OCI-LY7 (cell line): ENCODE measurements around the gene CMTM8. TPM values are rescaled to one million over a fixed set of nuclear protein-coding genes. Genes with fewer than 3 reads are reported as not detected.

ENCODE experiments used
- BruUV-seq: library from RNA; stranded (reverse); fragments of 400-500 nt; replicated peaks from 2 replicates; lab custom pipeline; 2021; lab: Mats Ljungman, UMichigan
- CTCF ChIA-PET: fragments of 300-600 bp; sonication (Branson Sonifier 250); formaldehyde crosslinking; loops from one replicate; lab custom pipeline; 2022; ENCODE audit warnings: antibody characterized with exemption; ENCODE audit not compliant: unreplicated experiment; lab: Charles Lee
- POLR2A ChIA-PET: fragments of 300-600 bp; sonication (Branson Sonifier 250); formaldehyde crosslinking; loops from one replicate; lab custom pipeline; 2022; ENCODE audit warnings: antibody characterized with exemption; lab: Charles Lee
- DNase-seq: peaks from one replicate; pipeline ENCODE4 v3.0.0-alpha.2; 2015; ENCODE audit warnings: low spot score
- H2AFZ ChIP-seq: fragments of 200-600 bp; sonication (generic), shearing (Covaris generic); 2 replicates; pipeline ENCODE4 v1.6.1; 2014; ENCODE audit warnings: mild to moderate bottlenecking, antibody characterized with exemption, low read length, moderate library complexity
- H3K27ac ChIP-seq: fragments of 200-600 bp; sonication (generic); 2 replicates; pipeline ENCODE4 v1.5.1; 2014; ENCODE audit warnings: mixed run types, low read depth, mild to moderate bottlenecking, moderate library complexity, low read length, inconsistent platforms; ENCODE audit not compliant: poor library complexity, severe bottlenecking
- H3K36me3 ChIP-seq: fragments of 200-600 bp; sonication (generic); 2 replicates; pipeline ENCODE4 v1.6.1; 2014; ENCODE audit warnings: mild to moderate bottlenecking, antibody characterized with exemption, low read length, moderate library complexity, mixed read lengths; ENCODE audit not compliant: insufficient read depth
- H3K4me1 ChIP-seq: fragments of 200-600 bp; sonication (generic); 2 replicates; pipeline ENCODE4 v1.5.1; 2014; ENCODE audit warnings: mild to moderate bottlenecking, low read length; ENCODE audit not compliant: insufficient read depth, poor library complexity, severe bottlenecking
- H3K4me2 ChIP-seq: fragments of 200-600 bp; sonication (generic); 2 replicates; pipeline ENCODE4 v1.6.1; 2014; ENCODE audit warnings: mild to moderate bottlenecking, low read length
- H3K4me3 ChIP-seq: fragments of 200-600 bp; sonication (generic); 2 replicates; pipeline ENCODE4 v1.5.1; 2014; ENCODE audit warnings: mild to moderate bottlenecking, low read depth, low read length; ENCODE audit not compliant: poor library complexity, severe bottlenecking
- H3K79me2 ChIP-seq: fragments of 200-600 bp; sonication (generic); 2 replicates; pipeline ENCODE4 v1.6.1; 2016; ENCODE audit warnings: low read depth, mild to moderate bottlenecking, low read length, moderate library complexity, mixed read lengths; ENCODE audit not compliant: insufficient read depth
- H3K9me2 ChIP-seq: fragments of 200-600 bp; sonication (generic); 2 replicates; pipeline ENCODE4 v1.6.1; 2016; ENCODE audit warnings: mild to moderate bottlenecking, low read length, mixed read lengths; ENCODE audit not compliant: insufficient read depth
- H3K9me3 ChIP-seq: fragments of 200-600 bp; sonication (generic); 2 replicates; pipeline ENCODE4 v1.6.1; 2014; ENCODE audit warnings: mild to moderate bottlenecking, mixed run types, low read length, mixed read lengths
- H4K20me1 ChIP-seq: fragments of 200-600 bp; sonication (generic); 2 replicates; pipeline ENCODE4 v1.6.1; 2014; ENCODE audit warnings: mild to moderate bottlenecking, antibody characterized with exemption, low read length, moderate library complexity, mixed read lengths; ENCODE audit not compliant: insufficient read depth
- CTCF ChIP-seq: fragments of 200-600 bp; sonication (generic); conservative IDR thresholded peaks from 2 replicates; pipeline ENCODE4 v1.5.1; 2014; ENCODE audit warnings: mild to moderate bottlenecking, antibody characterized with exemption, low read length, moderate library complexity, mixed read lengths
- EZH2phosphoT487 ChIP-seq: fragments of 200-600 bp; sonication (generic); IDR thresholded peaks from 2 replicates; pipeline ENCODE4 v1.6.1; 2018; ENCODE audit warnings: low read depth, borderline replicate concordance, mild to moderate bottlenecking, mixed run types, antibody characterized with exemption, low read length, moderate library complexity, mixed read lengths
- intact Hi-C: fragments of 100-400 bp; cut with micrococcal nuclease; formaldehyde crosslinking; loops from one replicate; pipeline ENCODE4 v1.10.0; 2022; ENCODE audit not compliant: unreplicated experiment
- total RNA-seq, 2 experiments: library from RNA; depleted of rRNA in 1 of 2; stranded (reverse); fragments of >200 nt in 1 of 2; shearing (Covaris generic) in 1 of 2; gene quantifications; 2 replicates each; pipeline ENCODE4 v1.2.3, GENCODE V29; 2014 to 2022

CMTM8 gene
- total RNA-seq, 2 experiments from 2014 or later: 1.5 to 3.0 TPM

GRCh38 chr3:32281570-32282106 lies 43.2 kb downstream of the CMTM8 start:
- Histone ChIP-seq H2AFZ (no peak overlapping the region), H3K27ac (no peak overlapping the region), H3K79me2 (no peaks in the 10 kb centered on the region), H3K4me3 (no peak overlapping the region), H3K4me1 (peaks cover 4% of the 10 kb centered on the region), H4K20me1 (no peaks in the 10 kb centered on the region), H3K36me3 (no peaks in the 10 kb centered on the region), H3K9me3 (no peaks in the 10 kb centered on the region), H3K4me2 (no peak overlapping the region), H3K9me2 (no peaks in the 10 kb centered on the region)
- CTCF ChIA-PET: no interaction called here
- intact Hi-C loops: no loop called here
- TF ChIP-seq EZH2phosphoT487 (no peak), CTCF (no peak)
- POLR2A ChIA-PET: no interaction called here
- BruUV-seq: no TSS peak
- DNase-seq: no peak

- Histone ChIP-seq H3K4me1 (peaks cover 9% of the 10 kb centered on the region), H3K27ac (no peak overlapping the region), H3K4me2 (no peak overlapping the region), H3K9me2 (no peaks in the 10 kb centered on the region), H3K36me3 (no peaks in the 10 kb centered on the region), H3K4me3 (no peak overlapping the region), H4K20me1 (no peaks in the 10 kb centered on the region), H3K9me3 (no peaks in the 10 kb centered on the region), H3K79me2 (no peaks in the 10 kb centered on the region), H2AFZ (no peak overlapping the region)
- ChIA-PET CTCF (no interaction called here), POLR2A (interaction anchor here (1.1 kb wide), 1 partner anchor 35 kb away, joined by 3 read pairs; no protein-coding TSS in a partner anchor)
- DNase-seq: no peak
- intact Hi-C loops: no loop called here
- no TSS peak for BruUV-seq
- no peak for TF ChIP-seq EZH2phosphoT487
- TF ChIP-seq CTCF: no peak
Measured at GRCh38 chr3:32282578-32283154, 44.2 kb downstream of the CMTM8 start.

- Histone ChIP-seq H3K4me1 (peaks cover 9% of the 10 kb centered on the region), H3K79me2 (no peaks in the 10 kb centered on the region), H3K9me2 (no peaks in the 10 kb centered on the region), H4K20me1 (no peaks in the 10 kb centered on the region), H2AFZ (no peak overlapping the region), H3K27ac (no peak overlapping the region), H3K4me3 (no peak overlapping the region), H3K36me3 (no peaks in the 10 kb centered on the region), H3K9me3 (no peaks in the 10 kb centered on the region), H3K4me2 (no peak overlapping the region)
- ChIA-PET CTCF (no interaction called here), POLR2A (interaction anchor here (0.5 to 1.1 kb wide), 2 partner anchors 8 to 35 kb away, joined by 3 read pairs; no protein-coding TSS in a partner anchor)
- intact Hi-C loops: no loop called here
- TF ChIP-seq EZH2phosphoT487: no peak
- BruUV-seq: no TSS peak
- no peak for DNase-seq
Measured at GRCh38 chr3:32283304-32283703, 44.8 kb downstream of the CMTM8 start.
